WI38 (cell line): Measurements from ENCODE around the gene SERPINE1.

Source experiments
- H3K4me3 ChIP-seq: 2 replicates; pipeline ENCODE4 v1.5.1; 2011; ENCODE audit warnings: low read depth, mild to moderate bottlenecking, control low read depth, low read length
- TF ChIP-seq, protein P1 (sequence below): IDR thresholded peaks from 2 replicates; pipeline ENCODE4 v1.5.1; 2012; ENCODE audit warnings: low read depth, mild to moderate bottlenecking, control low read depth, low read length

Gene SERPINE1

DNA sequence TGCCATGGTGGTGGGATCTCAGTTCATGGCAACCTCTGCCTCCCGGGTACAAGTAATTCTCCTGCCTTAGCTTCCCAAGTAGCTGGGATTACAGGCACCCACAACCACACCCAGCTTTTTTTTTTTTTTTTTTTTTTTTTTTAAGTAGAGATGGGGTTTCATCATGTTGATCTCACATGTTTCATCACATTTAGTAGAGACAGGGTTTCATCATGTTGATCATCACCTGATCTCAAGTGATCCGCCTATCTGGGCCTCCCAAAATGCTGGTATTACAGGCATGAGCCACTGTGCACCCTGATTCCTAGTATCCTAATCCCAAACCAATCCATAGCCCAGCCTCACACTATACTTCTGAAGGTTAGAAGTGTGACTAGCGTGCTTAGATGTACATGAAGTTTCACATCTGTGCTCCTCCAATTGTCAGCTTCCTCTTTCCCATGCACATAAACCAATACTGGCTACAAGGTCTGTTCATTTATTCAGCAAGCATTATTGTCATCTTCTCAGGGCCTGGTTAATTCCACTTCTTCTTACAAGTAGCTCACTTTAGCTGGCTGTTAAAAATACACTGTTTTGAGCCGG is 60.0 kb downstream of the SERPINE1 start:
- TF ChIP-seq, protein P1, sequence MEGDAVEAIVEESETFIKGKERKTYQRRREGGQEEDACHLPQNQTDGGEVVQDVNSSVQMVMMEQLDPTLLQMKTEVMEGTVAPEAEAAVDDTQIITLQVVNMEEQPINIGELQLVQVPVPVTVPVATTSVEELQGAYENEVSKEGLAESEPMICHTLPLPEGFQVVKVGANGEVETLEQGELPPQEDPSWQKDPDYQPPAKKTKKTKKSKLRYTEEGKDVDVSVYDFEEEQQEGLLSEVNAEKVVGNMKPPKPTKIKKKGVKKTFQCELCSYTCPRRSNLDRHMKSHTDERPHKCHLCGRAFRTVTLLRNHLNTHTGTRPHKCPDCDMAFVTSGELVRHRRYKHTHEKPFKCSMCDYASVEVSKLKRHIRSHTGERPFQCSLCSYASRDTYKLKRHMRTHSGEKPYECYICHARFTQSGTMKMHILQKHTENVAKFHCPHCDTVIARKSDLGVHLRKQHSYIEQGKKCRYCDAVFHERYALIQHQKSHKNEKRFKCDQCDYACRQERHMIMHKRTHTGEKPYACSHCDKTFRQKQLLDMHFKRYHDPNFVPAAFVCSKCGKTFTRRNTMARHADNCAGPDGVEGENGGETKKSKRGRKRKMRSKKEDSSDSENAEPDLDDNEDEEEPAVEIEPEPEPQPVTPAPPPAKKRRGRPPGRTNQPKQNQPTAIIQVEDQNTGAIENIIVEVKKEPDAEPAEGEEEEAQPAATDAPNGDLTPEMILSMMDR = no peak
- H3K4me3 ChIP-seq = no peak overlapping the region
